Neural progenitor cell (in vitro differentiated cells): ENCODE measurements around the gene COL9A2.

Experiments used
- EZH2 ChIP-seq: fragments of 200-600 bp; sonication (generic); IDR thresholded peaks from 2 replicates; pipeline ENCODE4 v1.6.1; 2017; ENCODE audit warnings: antibody characterized with exemption, mild to moderate bottlenecking, moderate library complexity
- EZH2phosphoT487 ChIP-seq: fragments of 200-600 bp; sonication (generic); IDR thresholded peaks from 2 replicates; pipeline ENCODE4 v1.6.1; 2017; ENCODE audit warnings: antibody characterized with exemption
- TF ChIP-seq, protein P1 (sequence below): fragments of 200-600 bp; sonication (generic); IDR thresholded peaks from 2 replicates; pipeline ENCODE4 v1.5.1; 2017; ENCODE audit warnings: antibody characterized with exemption, mild to moderate bottlenecking

DNA sequence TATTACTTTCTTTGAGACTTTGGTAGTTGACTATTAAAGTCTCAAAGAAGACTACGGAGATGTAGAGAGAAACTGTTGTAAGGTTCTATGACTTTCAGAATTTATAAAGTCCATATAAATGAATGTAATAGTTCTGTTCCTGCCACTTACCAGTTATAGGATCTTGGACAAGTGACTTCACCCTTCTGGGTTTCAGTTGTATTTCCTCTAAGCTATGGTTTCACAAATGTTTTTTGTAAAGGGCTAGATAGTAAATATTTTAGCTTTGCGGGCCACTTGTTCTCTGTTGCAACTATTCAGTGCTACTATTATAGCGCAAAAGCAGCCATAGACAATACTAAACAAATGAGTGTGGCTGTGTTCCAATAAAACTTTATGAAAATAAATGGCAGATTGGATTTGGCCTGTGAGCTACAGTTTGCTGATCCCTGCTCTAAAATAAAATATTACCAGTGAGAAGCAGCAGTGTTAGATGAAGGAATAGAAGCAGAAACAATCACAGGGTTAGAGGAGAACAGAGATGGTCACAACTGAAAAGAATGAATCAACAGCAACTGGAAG, 44.4 kb downstream of the COL9A2 start:
- TF ChIP-seq, protein P1, sequence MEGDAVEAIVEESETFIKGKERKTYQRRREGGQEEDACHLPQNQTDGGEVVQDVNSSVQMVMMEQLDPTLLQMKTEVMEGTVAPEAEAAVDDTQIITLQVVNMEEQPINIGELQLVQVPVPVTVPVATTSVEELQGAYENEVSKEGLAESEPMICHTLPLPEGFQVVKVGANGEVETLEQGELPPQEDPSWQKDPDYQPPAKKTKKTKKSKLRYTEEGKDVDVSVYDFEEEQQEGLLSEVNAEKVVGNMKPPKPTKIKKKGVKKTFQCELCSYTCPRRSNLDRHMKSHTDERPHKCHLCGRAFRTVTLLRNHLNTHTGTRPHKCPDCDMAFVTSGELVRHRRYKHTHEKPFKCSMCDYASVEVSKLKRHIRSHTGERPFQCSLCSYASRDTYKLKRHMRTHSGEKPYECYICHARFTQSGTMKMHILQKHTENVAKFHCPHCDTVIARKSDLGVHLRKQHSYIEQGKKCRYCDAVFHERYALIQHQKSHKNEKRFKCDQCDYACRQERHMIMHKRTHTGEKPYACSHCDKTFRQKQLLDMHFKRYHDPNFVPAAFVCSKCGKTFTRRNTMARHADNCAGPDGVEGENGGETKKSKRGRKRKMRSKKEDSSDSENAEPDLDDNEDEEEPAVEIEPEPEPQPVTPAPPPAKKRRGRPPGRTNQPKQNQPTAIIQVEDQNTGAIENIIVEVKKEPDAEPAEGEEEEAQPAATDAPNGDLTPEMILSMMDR, result no peak
- no peak for TF ChIP-seq EZH2
- no peak for TF ChIP-seq EZH2phosphoT487
